HCT116 (cell line): ENCODE results near the gene ABHD11. TPM values are rescaled to one million over a fixed set of nuclear protein-coding genes. Genes with fewer than 3 reads are reported as not detected.

ENCODE experiments used
- ATAC-seq: fragments of 200-7000 bp; cut with Tn5 transposase; 2 replicates; pipeline ENCODE4 v1.9.1; 2020; ENCODE audit warnings: mild to moderate bottlenecking, moderate library complexity
- BruUV-seq: library from RNA; stranded (reverse); fragments of 400-500 nt; replicated peaks from 2 replicates; lab custom pipeline; 2021; lab: Mats Ljungman, UMichigan
- CTCF ChIA-PET: fragments of 300-600 bp; sonication (Branson Sonifier 250); formaldehyde crosslinking; loops from one replicate; lab custom pipeline; 2021; ENCODE audit warnings: antibody characterized with exemption; lab: Charles Lee
- POLR2A ChIA-PET: fragments of 300-600, 350-600 bp; sonication (Branson Sonifier 250); formaldehyde crosslinking; loops from one replicate; lab custom pipeline; 2021; ENCODE audit warnings: antibody characterized with exemption; lab: Charles Lee
- RAD21 ChIA-PET, 2 experiments: fragments of 300-600 bp; sonication (Branson Sonifier 250); formaldehyde crosslinking; loops; one replicate each; lab custom pipeline; 2023; ENCODE audit warnings: low total read pairs in 2 of 2; ENCODE audit not compliant: uncharacterized antibody in 2 of 2, unreplicated experiment in 2 of 2, low non-redundant PET in 1 of 2; lab: Charles Lee
- DNase-seq: peaks from one replicate; pipeline ENCODE4 v3.0.0-alpha.2; 2010; ENCODE audit warnings: low read depth, low spot score
- H2AFZ ChIP-seq: fragments of 200-600 bp; shearing (Covaris generic), sonication (generic); 2 replicates; pipeline ENCODE4 v1.6.1; 2017; ENCODE audit warnings: low read depth, mixed run types, mixed read lengths, antibody characterized with exemption, low read length; ENCODE audit not compliant: poor library complexity, severe bottlenecking
- H3K27ac ChIP-seq: 2 replicates; pipeline ENCODE4 v1.5.1; 2012; ENCODE audit warnings: low read depth, low read length
- H3K27me3 ChIP-seq: fragments of 200-600 bp; sonication (generic); 2 replicates; pipeline ENCODE4 v1.6.1; 2016; ENCODE audit warnings: mixed run types, low read length, mixed read lengths; ENCODE audit not compliant: insufficient read depth
- H3K36me3 ChIP-seq, 2 experiments: fragments of 200-500 bp in 1 of 2; fragments of 200-600 bp in 1 of 2; sonication (Bioruptor generic) in 1 of 2; sonication (generic) in 1 of 2; 2 replicates each; pipeline versions ENCODE4 v1.5.1 to v1.6.1; 2014 to 2016; ENCODE audit warnings: low read length in 2 of 2, inconsistent platforms in 1 of 2, mixed read lengths in 1 of 2, mixed run types in 1 of 2; ENCODE audit not compliant: insufficient read depth in 2 of 2, control insufficient read depth in 1 of 2
- H3K4me1 ChIP-seq, 2 experiments: fragments of 200-600 bp in 1 of 2; sonication (generic) in 1 of 2; 2 replicates each; pipeline versions ENCODE4 v1.5.1 to v1.6.1; 2012 to 2017; ENCODE audit warnings: low read length in 2 of 2, inconsistent platforms in 1 of 2, mild to moderate bottlenecking in 1 of 2, mixed read lengths in 1 of 2, mixed run types in 1 of 2, moderate library complexity in 1 of 2; ENCODE audit not compliant: insufficient read depth in 2 of 2, control insufficient read depth in 1 of 2
- H3K4me2 ChIP-seq: fragments of 200-600 bp; sonication (generic); 2 replicates; pipeline ENCODE4 v1.6.1; 2017; ENCODE audit warnings: mixed run types, low read length, mixed read lengths
- H3K4me3 ChIP-seq, 2 experiments: fragments of 200-600 bp in 1 of 2; sonication (generic) in 1 of 2; replicated peaks in 1 of 2; 2 replicates each; pipeline ENCODE4 v1.5.1; 2011 to 2016; ENCODE audit warnings: low read length in 2 of 2, control low read depth in 1 of 2, low read depth in 1 of 2, mild to moderate bottlenecking in 1 of 2, mixed read lengths in 1 of 2, mixed run types in 1 of 2
- H3K79me2 ChIP-seq: fragments of 200-600 bp; sonication (generic); 2 replicates; pipeline ENCODE4 v1.6.1; 2017; ENCODE audit warnings: mild to moderate bottlenecking, mixed run types, low read length, moderate library complexity, mixed read lengths; ENCODE audit not compliant: insufficient read depth
- H3K9ac ChIP-seq: fragments of 200-600 bp; sonication (generic); 2 replicates; pipeline ENCODE4 v1.6.1; 2016; ENCODE audit warnings: low read length, mixed read lengths
- H3K9me2 ChIP-seq: fragments of 200-600 bp; sonication (generic), shearing (Covaris generic); 2 replicates; pipeline ENCODE4 v1.6.1; 2017; ENCODE audit warnings: mixed run types, mild to moderate bottlenecking, moderate library complexity; ENCODE audit not compliant: insufficient read depth
- H3K9me3 ChIP-seq, 2 experiments: fragments of 200-500 bp in 1 of 2; fragments of 200-600 bp in 1 of 2; sonication (Bioruptor generic) in 1 of 2; sonication (generic) in 1 of 2; 2 replicates each; pipeline ENCODE4 v1.6.1; 2014 to 2017; ENCODE audit warnings: low read length in 2 of 2, mixed read lengths in 2 of 2, inconsistent platforms in 1 of 2, low read depth in 1 of 2, mild to moderate bottlenecking in 1 of 2, mixed run types in 1 of 2, moderate library complexity in 1 of 2; ENCODE audit not compliant: control insufficient read depth in 1 of 2, insufficient read depth in 1 of 2
- H4K20me1 ChIP-seq: fragments of 200-600 bp; sonication (generic), shearing (Covaris generic); 2 replicates; pipeline ENCODE4 v1.6.1; 2017; ENCODE audit warnings: mixed run types, mild to moderate bottlenecking, moderate library complexity; ENCODE audit not compliant: insufficient read depth
- CBX3 ChIP-seq: IDR thresholded peaks from 2 replicates; pipeline ENCODE4 v1.6.1; 2012; ENCODE audit warnings: low read depth
- CEBPB ChIP-seq: IDR thresholded peaks from 2 replicates; pipeline ENCODE4 v1.6.1; 2012; ENCODE audit warnings: low read depth
- EGR1 ChIP-seq: IDR thresholded peaks from 2 replicates; pipeline ENCODE4 v1.6.1; 2012; ENCODE audit warnings: low read depth
- EZH2 ChIP-seq: fragments of 200-600 bp; sonication (generic); IDR thresholded peaks from 2 replicates; pipeline ENCODE4 v1.6.1; 2017; ENCODE audit warnings: antibody characterized with exemption, mixed run types
- EZH2phosphoT487 ChIP-seq: fragments of 200-600 bp; IDR thresholded peaks from 2 replicates; pipeline ENCODE4 v1.6.1; 2018; ENCODE audit warnings: antibody characterized with exemption, borderline replicate concordance
- POLR2A ChIP-seq: IDR thresholded peaks from 2 replicates; pipeline ENCODE4 v1.7.0; 2011; ENCODE audit warnings: borderline replicate concordance; ENCODE audit not compliant: insufficient read depth, insufficient read length; ENCODE audit errors: extremely low read depth
- POLR2AphosphoS5 ChIP-seq: IDR thresholded peaks from 2 replicates; pipeline ENCODE4 v1.6.1; 2011; ENCODE audit warnings: mild to moderate bottlenecking, low read depth, low read length, moderate library complexity
- RAD21 ChIP-seq: IDR thresholded peaks from 2 replicates; pipeline ENCODE4 v1.6.1; 2012; ENCODE audit warnings: low read depth, mild to moderate bottlenecking
- REST ChIP-seq: IDR thresholded peaks from 2 replicates; pipeline ENCODE4 v1.6.1; 2012; ENCODE audit warnings: low read depth
- SIN3A ChIP-seq: IDR thresholded peaks from 2 replicates; pipeline ENCODE4 v1.6.1; 2012; ENCODE audit warnings: low read depth
- ZBTB33 ChIP-seq: IDR thresholded peaks from 2 replicates; pipeline ENCODE4 v1.6.1; 2011; ENCODE audit warnings: mild to moderate bottlenecking, low read length, moderate library complexity; ENCODE audit not compliant: insufficient replicate concordance; ENCODE audit errors: extremely low read depth
- ZNF274 ChIP-seq: fragments of 200-500 bp; sonication (Bioruptor generic); IDR thresholded peaks from 2 replicates; pipeline ENCODE4 v1.6.1; 2014; ENCODE audit warnings: mild to moderate bottlenecking, low read depth, low read length, inconsistent platforms
- intact Hi-C: fragments of 100-400 bp; cut with micrococcal nuclease; formaldehyde crosslinking; loops from 2 replicates; pipeline ENCODE4 v1.10.0; 2022
- total RNA-seq: library from RNA; stranded (reverse); gene quantifications from one replicate; pipeline ENCODE4 v1.2.1, GENCODE V29; 2021; ENCODE audit not compliant: unreplicated experiment

Gene ABHD11
- total RNA-seq, 1 experiment from 2014 or later, result 69.8 TPM

DNA sequence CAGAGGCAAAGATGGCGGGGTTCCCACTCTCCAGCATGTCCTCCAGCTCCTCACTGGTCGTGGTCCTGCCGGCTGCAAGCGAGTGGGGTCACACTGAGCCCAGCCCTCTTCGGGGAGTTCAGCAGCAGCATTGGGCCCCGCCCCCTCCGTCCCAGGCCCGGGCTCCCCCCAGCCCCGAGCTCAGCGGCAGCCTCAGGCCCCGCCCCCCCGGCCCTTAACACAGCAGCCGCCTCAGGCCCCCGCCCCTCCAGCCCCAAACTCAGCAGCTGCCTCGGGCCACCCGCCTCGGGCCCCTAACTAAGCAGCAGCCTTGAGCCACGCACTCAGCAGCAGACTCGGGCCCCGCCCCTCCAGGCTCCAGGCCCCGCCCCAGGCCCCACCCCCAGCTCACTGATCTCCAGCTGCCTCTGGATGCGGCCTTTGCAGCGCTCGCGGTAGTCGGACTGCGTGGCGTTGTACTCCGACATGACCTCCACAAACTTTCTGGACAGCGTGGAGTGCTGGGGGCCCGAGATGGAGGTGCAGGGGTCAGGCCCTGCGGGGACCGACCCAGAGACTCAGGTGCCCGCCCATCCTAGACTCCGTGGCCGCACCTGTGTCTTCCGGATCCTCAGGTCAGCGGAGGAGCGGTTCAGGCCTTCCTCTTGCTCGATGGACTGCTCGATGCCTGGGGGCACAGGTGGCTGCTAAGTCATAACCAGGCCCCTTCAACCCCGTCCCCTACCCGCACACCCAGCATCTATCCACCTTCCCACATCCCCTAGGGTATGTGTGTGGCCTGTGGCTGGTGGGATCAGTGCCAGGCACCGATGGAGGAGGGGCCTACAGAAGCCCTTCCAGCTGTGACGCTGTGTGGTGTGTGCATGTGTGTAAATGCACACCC lies 34.6 kb downstream of the ABHD11 start:
- H3K4me3 ChIP-seq, result no peak overlapping the region
- H3K4me2 ChIP-seq, result no peak overlapping the region
- TF ChIP-seq EGR1 (no peak), RAD21 (no peak), EZH2 (no peak), REST (no peak), POLR2AphosphoS5 (no peak), SIN3A (no peak), POLR2A (no peak), ZNF274 (no peak), CBX3 (no peak), CEBPB (no peak), EZH2phosphoT487 (no peak), ZBTB33 (no peak)
- DNase-seq (no peak), ATAC-seq (no peak)
- H3K9me2 ChIP-seq, result no peaks in the 10 kb centered on the region
- no TSS peak for BruUV-seq
- H3K4me1 ChIP-seq, result peaks cover 36 to 65% of the 10 kb centered on the region in 2 experiments
- H3K9me3 ChIP-seq, result no peaks in the 10 kb centered on the region
- peaks cover 16% of the 10 kb centered on the region; the same call in 1 of the 2 replicates for H3K79me2 ChIP-seq
- H3K27me3 ChIP-seq, result no peaks in the 10 kb centered on the region
- ChIA-PET RAD21 (interaction anchor here in 1 of 2 experiments (0.8 kb wide), 1 partner anchor 21 kb away, joined by 3 read pairs; no protein-coding TSS in a partner anchor), CTCF (interaction anchor here (2.1 kb wide), 1 partner anchor 16 kb away, joined by 6 read pairs; the partner anchor contains the start of gene STX1A), POLR2A (interaction anchor here (0.6 to 1.3 kb wide), 2 partner anchors 13 to 644 kb away, joined by 3 to 9 read pairs; no protein-coding TSS in a partner anchor)
- intact Hi-C loops, result no loop called here
- H3K36me3 ChIP-seq, result peaks cover 23 to 43% of the 10 kb centered on the region in 2 experiments; a peak in 3 of 4 replicates
- H2AFZ ChIP-seq, result no peak overlapping the region
- H4K20me1 ChIP-seq, result no peaks in the 10 kb centered on the region
- H3K9ac ChIP-seq, result no peak overlapping the region
- H3K27ac ChIP-seq, result peak overlapping the region; percentile 92; the same call in 1 of the 2 replicates
